ENCODE results near the gene ARL8A.
"Not testable (repeated sequence)": the region's sequence is repeated elsewhere in the genome, so short reads cannot be mapped to it uniquely, and the experiment has no call there.

ARL8A gene

GRCh38 chr1:202173993-202174392 lies 29.5 kb upstream of the ARL8A start:
- DNase-seq = no peak

DNA sequence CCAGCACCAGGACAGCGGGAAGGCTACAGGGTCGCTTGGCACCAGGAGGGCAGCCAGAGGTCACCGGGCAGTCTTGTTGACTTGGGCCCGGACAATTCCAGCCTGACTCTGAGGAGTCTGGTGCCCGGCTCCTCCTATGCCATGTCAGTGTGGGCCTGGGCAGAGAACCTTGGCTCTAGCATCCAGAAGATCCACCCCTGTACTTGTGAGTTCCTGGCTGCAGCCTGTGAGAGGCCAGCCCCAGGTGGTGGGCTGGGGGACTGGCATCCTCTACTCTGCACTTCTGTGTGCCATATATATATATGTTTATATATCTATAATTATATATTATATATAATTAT lies 27.4 kb upstream of the ARL8A start:
- no peak for DNase-seq

DNA sequence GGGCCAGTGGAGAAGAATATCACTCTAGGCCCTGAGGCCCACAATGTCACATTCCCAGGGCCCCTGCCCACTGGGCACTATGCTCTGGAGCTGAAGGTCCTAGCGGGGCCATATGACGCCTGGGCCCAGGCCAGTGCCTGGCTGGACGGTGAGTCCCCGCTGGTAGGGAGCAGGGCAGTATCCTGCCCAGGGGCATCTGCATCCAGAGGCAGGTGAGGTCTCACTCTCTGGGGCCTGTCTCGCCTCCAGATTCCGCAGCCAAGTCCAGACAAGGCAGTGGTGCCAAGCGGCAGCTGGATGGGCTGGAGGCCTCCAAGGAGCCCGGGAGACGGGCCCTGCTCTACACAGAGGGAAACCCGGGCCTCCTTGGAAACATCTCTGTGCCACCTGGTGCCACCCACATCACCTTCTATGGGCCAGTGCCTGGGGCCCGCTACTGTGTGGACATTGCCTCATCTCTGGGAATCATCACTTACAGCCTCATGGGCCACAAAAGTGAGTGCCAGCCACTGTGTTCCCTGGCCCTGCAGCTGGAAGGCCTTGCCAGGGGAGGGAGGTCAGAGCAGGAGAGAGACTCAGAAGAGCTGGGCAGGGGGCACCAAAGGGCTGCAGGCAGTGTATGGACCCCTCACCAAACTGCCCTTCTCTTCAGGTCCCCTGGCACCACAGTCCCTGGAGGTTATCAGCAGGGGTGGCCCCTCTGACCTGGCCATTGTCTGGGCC lies 26.9 kb upstream of the ARL8A start:
- DNase-seq = no peak

DNA sequence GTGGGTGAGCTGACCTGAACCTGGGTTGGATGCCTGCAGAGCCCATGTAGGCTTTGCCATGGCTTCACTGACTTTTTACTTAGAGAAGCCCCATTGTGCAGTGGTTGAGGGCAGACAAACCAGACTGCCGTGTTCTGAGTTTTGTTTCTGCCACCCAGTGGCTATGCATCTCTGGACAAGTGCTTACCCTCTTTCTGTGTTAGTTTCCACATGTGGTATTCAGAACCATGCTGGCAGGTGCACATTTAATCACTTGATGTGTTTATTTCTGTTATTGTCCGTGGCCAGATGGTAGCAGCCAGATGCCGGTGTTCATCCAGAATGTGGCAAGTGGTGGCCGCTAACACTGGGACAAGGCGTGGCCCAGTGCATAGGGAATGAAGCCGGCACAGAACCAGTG lies 26.2 kb upstream of the ARL8A start:
- DNase-seq = no peak

- DNase-seq = no peak
Observed at GRCh38 chr1:202168861-202169260, 24.3 kb upstream of the ARL8A start.

GRCh38 chr1:202167708-202168415 lies 23.3 kb upstream of the ARL8A start:
- no peak for DNase-seq

GRCh38 chr1:202167054-202167453 lies 22.5 kb upstream of the ARL8A start:
- not testable (repeated sequence) for DNase-seq

- no peak for DNase-seq
Observed at GRCh38 chr1:202165942-202166843, 21.7 kb upstream of the ARL8A start.

- no peak for DNase-seq
Observed at GRCh38 chr1:202165267-202165941, 20.9 kb upstream of the ARL8A start.

DNA sequence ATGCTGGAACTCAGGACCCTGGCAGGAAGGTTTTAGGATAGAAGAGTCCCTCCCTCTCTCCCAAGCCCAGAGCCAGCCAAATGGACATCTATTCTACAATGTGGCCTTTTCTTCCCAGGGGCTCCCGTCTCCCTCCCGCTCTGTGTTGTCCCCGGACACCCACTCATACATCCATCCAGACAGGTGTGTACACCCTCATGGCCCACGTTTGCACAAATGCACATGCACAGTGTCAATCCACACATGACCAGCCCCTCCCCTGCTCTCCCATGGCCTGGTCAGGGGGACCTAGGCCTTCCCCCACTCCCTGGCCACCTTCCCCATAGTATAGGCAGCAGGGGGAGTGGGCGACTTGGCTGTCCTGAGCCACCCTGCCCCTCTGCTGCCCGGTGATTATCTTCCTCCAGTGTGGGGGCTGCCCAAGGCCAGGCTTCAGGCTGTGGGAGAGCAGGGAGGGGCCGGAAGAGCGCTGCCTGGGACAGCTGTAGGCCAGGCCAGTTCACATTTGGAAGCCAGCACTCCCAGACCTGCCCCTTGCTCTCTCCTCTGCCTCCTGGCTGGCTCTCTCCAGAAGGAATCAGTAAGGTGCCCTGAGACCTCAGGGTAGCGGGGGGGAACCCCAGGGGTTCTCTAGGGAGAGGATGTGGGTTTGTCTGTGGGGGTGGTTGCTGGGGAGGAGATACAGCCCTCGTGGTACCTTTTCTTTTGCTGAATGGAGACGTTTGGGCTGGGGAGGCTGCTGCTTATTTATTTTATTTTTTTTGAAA lies 19.9 kb upstream of the ARL8A start:
- DNase-seq = no peak

DNA sequence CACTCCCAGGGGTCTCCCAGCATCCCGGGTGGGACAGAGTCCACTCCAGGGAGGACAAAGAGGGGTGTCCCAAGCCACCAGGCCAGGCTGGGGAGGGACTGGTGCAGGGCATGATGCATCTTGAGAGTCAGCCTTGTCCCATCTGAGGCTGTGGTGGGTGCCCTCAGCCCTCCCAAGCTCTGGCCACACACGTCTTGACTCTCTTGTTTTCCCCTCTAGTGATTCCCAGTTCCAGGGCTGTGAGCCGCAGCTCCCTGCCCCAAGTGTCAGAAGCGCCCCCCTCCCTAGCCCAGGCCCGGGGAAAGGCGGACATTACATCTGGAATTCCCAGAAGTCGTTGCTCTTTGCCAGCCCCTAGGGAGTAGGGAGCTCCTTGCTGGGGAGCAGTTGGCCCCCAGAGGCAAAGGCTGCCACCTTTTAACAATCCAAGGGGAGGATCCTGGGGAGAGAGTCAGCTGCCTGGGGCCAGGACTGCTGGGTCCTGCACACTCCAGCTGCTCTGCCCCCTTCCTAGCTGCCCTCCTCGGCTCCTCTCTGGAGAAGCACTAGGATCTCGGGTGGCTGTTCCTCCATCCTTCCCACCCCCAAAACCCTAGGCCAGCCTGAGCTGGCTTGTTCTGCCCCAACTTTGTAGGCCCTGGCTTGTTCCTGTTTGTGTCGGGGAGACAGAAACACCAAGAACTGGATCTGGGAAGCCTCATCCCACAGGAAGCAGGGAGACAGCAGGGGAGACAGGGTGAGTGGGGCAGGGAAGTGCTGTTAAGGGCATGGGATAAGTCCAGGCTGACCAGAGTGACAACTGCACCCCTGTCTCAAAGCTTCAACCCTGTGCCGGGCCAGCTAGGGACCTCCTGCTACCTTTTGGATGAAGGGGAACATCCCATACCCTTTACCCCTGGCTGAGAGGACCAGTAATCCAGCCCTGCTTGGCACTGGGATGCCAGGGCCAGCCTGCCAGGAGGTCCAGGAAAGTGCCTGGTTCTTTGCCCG lies 19.0 kb upstream of the ARL8A start:
- no peak for DNase-seq

GRCh38 chr1:202162418-202163280 lies 18.1 kb upstream of the ARL8A start:
- DNase-seq = no peak

GRCh38 chr1:202162047-202162417 lies 17.5 kb upstream of the ARL8A start:
- DNase-seq = no peak

GRCh38 chr1:202161151-202162046 lies 16.9 kb upstream of the ARL8A start:
- no peak for DNase-seq

- no peak for DNase-seq
Observed at GRCh38 chr1:202160377-202160940, 15.9 kb upstream of the ARL8A start, which contains the start of gene PTPN7. TSS of gene PTPN7 (minus strand) at chr1:202160602. CDS start at chr1:202159402, 1,200 bp downstream.

DNA sequence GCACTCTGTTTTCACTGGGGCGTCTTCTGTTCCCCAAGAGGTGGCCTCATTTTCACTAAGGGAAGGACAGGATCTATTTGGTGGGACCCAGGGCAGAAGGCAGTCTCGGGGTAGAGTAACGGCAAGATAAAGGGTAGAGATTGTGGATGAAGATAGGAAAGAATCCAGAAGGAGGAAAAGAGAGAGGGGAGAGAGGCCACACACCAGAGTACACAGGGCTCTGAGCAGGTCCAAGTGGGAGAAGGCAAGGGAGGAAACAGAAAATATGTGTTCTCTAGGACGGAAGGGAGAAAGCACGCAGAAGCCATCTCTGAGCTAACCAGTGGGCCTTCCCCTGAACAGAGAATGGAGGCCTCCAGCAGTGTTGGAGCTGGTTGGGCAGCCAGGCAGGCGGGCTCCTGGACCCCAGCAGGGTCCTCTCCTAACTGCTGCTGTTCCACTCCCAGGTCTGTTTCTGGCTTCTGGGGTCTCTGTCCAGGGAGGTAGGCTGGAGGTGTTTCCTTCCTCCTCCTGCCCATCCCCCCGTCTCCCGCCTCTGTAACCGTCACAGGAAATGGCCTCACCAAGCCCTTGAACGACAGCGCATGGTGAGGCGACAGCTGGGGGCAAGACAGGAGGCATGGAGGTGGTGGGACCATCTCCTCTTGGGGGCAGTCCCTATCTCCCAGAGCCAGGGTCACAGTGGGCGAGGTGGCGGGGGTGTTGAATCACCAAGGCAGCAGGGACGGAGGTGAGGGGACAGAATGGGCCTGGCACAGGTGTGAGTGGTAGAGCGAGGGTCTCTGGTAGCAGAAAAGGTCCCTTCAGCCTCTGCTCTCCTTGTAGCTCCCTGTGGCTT lies 15.2 kb upstream of the ARL8A start:
- no peak for DNase-seq

Measured in C1 segment of cervical spinal cord (tissue), 14 donors.